Gastrocnemius medialis (tissue), 4 donors: ENCODE results near the gene ZNF121.

Source experiments
- POLR2A ChIP-seq, 2 donors: fragments of 450-650 bp; IDR thresholded peaks; one replicate each; pipeline ENCODE4 v1.6.1; 2017; ENCODE audit warnings: antibody characterized with exemption in 2 of 2, mild to moderate bottlenecking in 2 of 2, moderate library complexity in 2 of 2
- TF ChIP-seq, protein P1 (sequence below), 5 experiments: fragments of 450-650 bp in 3 of 5; fragments of 200-600 bp in 2 of 5; sonication (generic) in 2 of 5; IDR thresholded peaks in 4 of 5; conservative IDR thresholded peaks in 1 of 5; 1 replicate in 4 of 5; 2 replicates in 1 of 5; pipeline ENCODE4 v1.5.1; 2016 to 2019; ENCODE audit warnings: antibody characterized with exemption in 5 of 5, mild to moderate bottlenecking in 3 of 5, moderate library complexity in 3 of 5

DNA sequence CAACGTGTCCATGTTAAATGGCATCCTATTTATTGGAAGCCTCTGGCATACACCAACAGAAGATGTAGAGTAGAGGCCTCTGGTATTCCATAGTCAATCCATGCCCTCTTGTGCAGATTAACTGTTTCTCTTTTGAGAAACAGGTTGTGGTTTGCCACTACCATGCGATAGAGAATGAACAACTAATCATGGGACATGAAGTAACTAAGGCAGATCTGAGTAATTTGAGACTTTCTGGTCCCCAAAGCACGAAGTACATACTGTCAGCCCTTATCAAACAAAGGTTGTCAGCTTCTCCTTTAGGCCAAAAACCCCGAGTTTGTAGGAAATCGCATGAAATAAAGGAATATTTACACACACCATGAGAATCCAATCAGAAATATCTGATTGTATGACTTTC is 3.6 kb downstream of the ZNF121 start:
- TF ChIP-seq, protein P1, sequence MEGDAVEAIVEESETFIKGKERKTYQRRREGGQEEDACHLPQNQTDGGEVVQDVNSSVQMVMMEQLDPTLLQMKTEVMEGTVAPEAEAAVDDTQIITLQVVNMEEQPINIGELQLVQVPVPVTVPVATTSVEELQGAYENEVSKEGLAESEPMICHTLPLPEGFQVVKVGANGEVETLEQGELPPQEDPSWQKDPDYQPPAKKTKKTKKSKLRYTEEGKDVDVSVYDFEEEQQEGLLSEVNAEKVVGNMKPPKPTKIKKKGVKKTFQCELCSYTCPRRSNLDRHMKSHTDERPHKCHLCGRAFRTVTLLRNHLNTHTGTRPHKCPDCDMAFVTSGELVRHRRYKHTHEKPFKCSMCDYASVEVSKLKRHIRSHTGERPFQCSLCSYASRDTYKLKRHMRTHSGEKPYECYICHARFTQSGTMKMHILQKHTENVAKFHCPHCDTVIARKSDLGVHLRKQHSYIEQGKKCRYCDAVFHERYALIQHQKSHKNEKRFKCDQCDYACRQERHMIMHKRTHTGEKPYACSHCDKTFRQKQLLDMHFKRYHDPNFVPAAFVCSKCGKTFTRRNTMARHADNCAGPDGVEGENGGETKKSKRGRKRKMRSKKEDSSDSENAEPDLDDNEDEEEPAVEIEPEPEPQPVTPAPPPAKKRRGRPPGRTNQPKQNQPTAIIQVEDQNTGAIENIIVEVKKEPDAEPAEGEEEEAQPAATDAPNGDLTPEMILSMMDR (IDR thresholded peaks at IDR 0.05 in 4 of 5, conservative IDR thresholded peaks at IDR 0.05 in 1 of 5): no peak
- TF ChIP-seq POLR2A (IDR thresholded peaks at IDR 0.05): no peak
